Muscle of arm (tissue), 12 donors: ENCODE data around the gene MGAT5B. TPM values are rescaled to one million over a fixed set of nuclear protein-coding genes. Genes with fewer than 3 reads are reported as not detected.
"Not testable (repeated sequence)": the region's sequence is repeated elsewhere in the genome, so short reads cannot be mapped to it uniquely, and the experiment has no call there.

Experiments used
- DNase-seq: peaks from one replicate; pipeline ENCODE4 v3.0.0-alpha.2; 2013
- polyA plus RNA-seq, 12 donors: library from polyadenylated mRNA; unstranded; fragments of 120-200 nt; gene quantifications; one replicate each; pipeline ENCODE4 v1.2.1, GENCODE V29; 2013; ENCODE audit not compliant: insufficient read length in 12 of 12

Gene MGAT5B
- polyA plus RNA-seq, 12 donors, result 0.48 to 1.5 (median 0.71) TPM; not detected in 2

- DNase-seq, result no peak
These were observed 104.8 kb downstream of the MGAT5B start for GRCh38 chr17:76973040-76973439.

GRCh38 chr17:76974721-76975120 is 106.5 kb downstream of the MGAT5B start:
- no peak for DNase-seq

GRCh38 chr17:76978050-76978449 is 109.8 kb downstream of the MGAT5B start:
- not testable (repeated sequence) for DNase-seq

- DNase-seq, result no peak
These were observed 113.5 kb downstream of the MGAT5B start for GRCh38 chr17:76981545-76982295.

GRCh38 chr17:76982408-76983074 is 114.3 kb downstream of the MGAT5B start:
- no peak for DNase-seq

GRCh38 chr17:76983075-76983775 is 115.0 kb downstream of the MGAT5B start:
- no peak for DNase-seq

GRCh38 chr17:76986365-76986764 is 118.2 kb downstream of the MGAT5B start:
- DNase-seq, result no peak

GRCh38 chr17:76987486-76988093 is 119.4 kb downstream of the MGAT5B start:
- DNase-seq, result no peak

- no peak for DNase-seq
These were observed 120.6 kb downstream of the MGAT5B start for GRCh38 chr17:76988796-76989195.

- no peak for DNase-seq
These were observed 121.3 kb downstream of the MGAT5B start for GRCh38 chr17:76989519-76989918.

- no peak for DNase-seq
These were observed 124.7 kb downstream of the MGAT5B start for GRCh38 chr17:76992891-76993290.

GRCh38 chr17:76993651-76994050 is 125.4 kb downstream of the MGAT5B start:
- DNase-seq, result no peak

GRCh38 chr17:76994237-76994637 is 126.0 kb downstream of the MGAT5B start:
- DNase-seq, result no peak

- no peak for DNase-seq
These were observed 127.3 kb downstream of the MGAT5B start for GRCh38 chr17:76995387-76996105.

- no peak for DNase-seq
These were observed 128.8 kb downstream of the MGAT5B start for GRCh38 chr17:76996741-76997694.

- DNase-seq, result no peak
These were observed 129.9 kb downstream of the MGAT5B start for GRCh38 chr17:76997981-76998531.

- DNase-seq, result no peak
These were observed 130.6 kb downstream of the MGAT5B start for GRCh38 chr17:76998839-76999238.
